Measurements from ENCODE around the gene MNT. TPM values are rescaled to one million over a fixed set of nuclear protein-coding genes. Genes with fewer than 3 reads are reported as not detected.
A peak's percentile ranks its signal among the peaks of the same experiment; 100 is the strongest.

MNT gene
- total and polyA plus RNA-seq, 2 of the 8 experiments (the other 6 are each of a cell fraction or from before 2014, with no cell fraction given): 5.0 to 17.3 TPM

DNA sequence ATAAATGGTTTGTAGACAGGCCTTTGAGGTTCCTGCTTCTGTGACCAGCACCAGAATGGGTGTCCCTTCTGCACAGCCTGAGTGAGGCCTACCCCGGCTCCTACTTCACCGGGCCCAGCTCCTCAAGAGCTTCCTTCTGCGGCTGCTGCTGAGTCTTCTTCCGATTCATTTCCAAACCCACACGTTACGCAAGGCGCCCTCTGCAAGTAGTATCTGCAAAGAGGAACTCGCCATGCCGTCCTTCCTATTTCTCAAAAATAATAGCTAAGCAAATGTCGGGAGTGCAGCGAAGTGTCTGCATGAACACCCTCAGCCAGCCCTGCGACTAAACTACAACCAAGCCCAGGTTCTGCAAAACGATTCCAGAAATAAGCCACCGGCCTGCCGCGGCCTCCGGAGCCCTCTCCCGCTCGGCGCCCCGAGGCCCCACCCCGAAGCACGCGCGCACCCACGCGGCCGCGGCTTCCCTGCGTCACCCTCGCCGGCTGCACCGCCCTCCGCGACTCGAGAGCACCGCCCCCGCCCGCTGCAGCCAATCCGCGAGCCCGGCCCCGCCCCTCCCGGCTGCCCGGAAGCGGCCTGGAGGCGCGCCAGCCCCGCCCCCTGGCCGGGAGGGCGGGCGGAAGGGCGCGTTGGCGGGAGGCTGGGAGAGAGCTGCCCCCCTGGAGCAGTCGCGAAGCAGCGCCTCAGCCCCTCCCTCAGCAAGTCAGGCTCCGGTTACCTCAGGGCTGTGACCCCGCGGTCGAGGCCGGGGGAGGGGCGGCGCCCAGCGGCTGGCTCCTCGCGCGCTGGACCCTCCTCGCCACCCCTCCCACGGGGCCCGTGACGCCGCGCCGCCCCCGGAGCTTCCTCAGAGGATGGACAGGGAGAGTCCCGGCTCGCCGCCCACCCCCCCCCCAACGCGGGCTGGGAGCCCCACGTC, 8.3 kb downstream of the MNT start (continued):
- TF ChIP-seq, protein P1, sequence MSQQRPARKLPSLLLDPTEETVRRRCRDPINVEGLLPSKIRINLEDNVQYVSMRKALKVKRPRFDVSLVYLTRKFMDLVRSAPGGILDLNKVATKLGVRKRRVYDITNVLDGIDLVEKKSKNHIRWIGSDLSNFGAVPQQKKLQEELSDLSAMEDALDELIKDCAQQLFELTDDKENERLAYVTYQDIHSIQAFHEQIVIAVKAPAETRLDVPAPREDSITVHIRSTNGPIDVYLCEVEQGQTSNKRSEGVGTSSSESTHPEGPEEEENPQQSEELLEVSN (IDR thresholded peaks at IDR 0.05): no peak
- no peak for TF ChIP-seq CHD1 (IDR thresholded peaks at IDR 0.05; ENCODE audit: low read depth, low read length)
- no peak for TF ChIP-seq GTF2F1 (IDR thresholded peaks at IDR 0.05; ENCODE audit: borderline replicate concordance, low read depth, low read length)
- TF ChIP-seq SAP30 (IDR thresholded peaks at IDR 0.05; ENCODE audit: insufficient read depth, insufficient replicate concordance, low read length): no peak
- no peak for TF ChIP-seq SIX5 (IDR thresholded peaks at IDR 0.05; ENCODE audit: low read depth, low read length)
- TF ChIP-seq RBBP5 (IDR thresholded peaks at IDR 0.05; ENCODE audit: borderline replicate concordance, low read depth, low read length): no peak
- TF ChIP-seq ATF2 (IDR thresholded peaks at IDR 0.05; ENCODE audit: low read length): no peak
- no peak for TF ChIP-seq SP2 (IDR thresholded peaks at IDR 0.05; ENCODE audit: low read length)
- no peak for TF ChIP-seq JUND (IDR thresholded peaks at IDR 0.05; ENCODE audit: low read length)
- TF ChIP-seq KDM4A (IDR thresholded peaks at IDR 0.05; ENCODE audit: low read depth, low read length, severe bottlenecking): no peak
- no peak for TF ChIP-seq RNF2 (IDR thresholded peaks at IDR 0.05; ENCODE audit: borderline replicate concordance, low read depth, low read length, missing control alignments, poor library complexity, severe bottlenecking)
- no peak for TF ChIP-seq SRF (IDR thresholded peaks at IDR 0.05; ENCODE audit: low read depth, low read length)
- no peak for TF ChIP-seq NRF1 (IDR thresholded peaks at IDR 0.05; ENCODE audit: low read depth, low read length)
- no peak for TF ChIP-seq SIN3A (conservative IDR thresholded peaks at IDR 0.05 in 1 of 2, IDR thresholded peaks at IDR 0.05 in 1 of 2; ENCODE audit: low read depth in 1 of 2, low read length in 2 of 2)
- TF ChIP-seq TCF12 (IDR thresholded peaks at IDR 0.05; ENCODE audit: low read depth, low read length): no peak
- TF ChIP-seq FOSL1 (IDR thresholded peaks at IDR 0.05; ENCODE audit: insufficient read depth, low read depth, low read length): no peak
- peak; percentile 53 for TF ChIP-seq PHF8 (conservative IDR thresholded peaks at IDR 0.05; ENCODE audit: low read depth, low read length)
- TF ChIP-seq KDM5A (IDR thresholded peaks at IDR 0.05; ENCODE audit: low read length): no peak
- TF ChIP-seq, protein P2, sequence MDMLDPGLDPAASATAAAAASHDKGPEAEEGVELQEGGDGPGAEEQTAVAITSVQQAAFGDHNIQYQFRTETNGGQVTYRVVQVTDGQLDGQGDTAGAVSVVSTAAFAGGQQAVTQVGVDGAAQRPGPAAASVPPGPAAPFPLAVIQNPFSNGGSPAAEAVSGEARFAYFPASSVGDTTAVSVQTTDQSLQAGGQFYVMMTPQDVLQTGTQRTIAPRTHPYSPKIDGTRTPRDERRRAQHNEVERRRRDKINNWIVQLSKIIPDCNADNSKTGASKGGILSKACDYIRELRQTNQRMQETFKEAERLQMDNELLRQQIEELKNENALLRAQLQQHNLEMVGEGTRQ (IDR thresholded peaks at IDR 0.05; ENCODE audit: low read length): no peak
